GM12891 (cell line): ENCODE results near the gene FRYL.

Experiments used
- POLR2A ChIP-seq: IDR thresholded peaks from 2 replicates; pipeline ENCODE4 v1.6.1; 2011; ENCODE audit warnings: low read depth, low read length, control low read depth
- POLR2AphosphoS5 ChIP-seq: IDR thresholded peaks from 2 replicates; pipeline ENCODE4 v1.6.1; 2011; ENCODE audit warnings: low read depth, low read length, control low read depth

DNA sequence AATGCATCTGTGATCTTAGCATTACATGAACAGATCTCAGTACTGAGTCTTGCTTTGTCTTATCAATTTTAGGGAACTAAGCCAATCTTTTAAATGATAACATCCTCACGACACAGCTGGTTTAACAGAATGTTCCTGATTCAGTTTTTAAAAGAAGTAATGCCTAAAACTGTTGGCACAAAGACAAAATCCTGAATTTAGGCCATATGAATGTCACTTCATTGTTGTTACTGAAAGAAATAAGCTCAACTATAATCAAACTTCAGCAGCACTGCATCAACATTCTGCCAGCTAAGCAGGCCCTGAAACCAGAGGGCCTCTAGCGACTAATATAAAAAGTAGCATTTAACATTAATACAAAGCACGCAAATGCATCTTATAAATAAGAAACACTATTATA, 130.6 kb downstream of the FRYL start:
- TF ChIP-seq POLR2AphosphoS5 (no peak), POLR2A (no peak)
